T1000 (cell line): ENCODE data around the gene ITPKB.
"Not testable (repeated sequence)": the region's sequence is repeated elsewhere in the genome, so short reads cannot be mapped to it uniquely, and the experiment has no call there.

Experiments used
- DNase-seq: peaks from one replicate; lab custom pipeline; 2025; ENCODE audit warnings: mixed read lengths; lab: John Stamatoyannopoulos, UW

ITPKB gene

DNA sequence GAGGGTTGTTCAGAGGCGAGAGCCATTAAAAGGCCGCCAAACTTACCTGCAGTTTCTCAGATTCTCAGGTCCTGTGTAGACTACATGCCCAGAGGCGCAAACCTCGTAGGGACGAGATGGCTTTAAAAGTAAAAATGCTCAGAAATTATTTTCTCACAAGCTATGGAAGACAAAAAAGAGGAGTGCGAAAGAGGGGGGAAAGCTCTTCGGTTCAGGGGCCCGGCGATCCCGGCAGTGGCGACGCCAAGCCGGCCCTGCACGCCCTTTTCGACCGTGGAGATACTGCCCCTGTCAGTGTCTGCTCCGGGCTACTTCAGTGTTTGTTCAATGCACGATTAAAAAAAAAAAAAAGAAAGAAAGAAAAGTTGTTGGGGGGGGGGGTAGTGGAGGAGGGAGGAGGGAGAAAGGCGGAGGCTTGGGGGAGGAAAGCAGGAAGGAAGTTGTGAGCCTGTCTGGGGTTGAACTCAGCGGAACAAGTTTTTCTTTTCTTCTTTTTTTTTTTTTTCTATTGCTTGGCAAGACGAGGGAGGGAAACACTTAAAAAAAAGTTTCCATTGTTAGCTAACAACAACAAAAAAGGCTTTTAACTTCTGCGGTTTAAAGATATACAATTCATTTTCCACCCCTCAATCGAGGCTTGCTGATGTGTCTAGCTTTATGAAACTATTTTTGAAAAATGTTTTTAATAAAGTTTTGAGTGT, at the start of gene ITPKB:
TSS of gene ITPKB (minus strand) at position 288 of the 701 bp plus-strand sequence. CDS start 1,824 bp downstream, outside the sequence.
- no peak for DNase-seq

DNA sequence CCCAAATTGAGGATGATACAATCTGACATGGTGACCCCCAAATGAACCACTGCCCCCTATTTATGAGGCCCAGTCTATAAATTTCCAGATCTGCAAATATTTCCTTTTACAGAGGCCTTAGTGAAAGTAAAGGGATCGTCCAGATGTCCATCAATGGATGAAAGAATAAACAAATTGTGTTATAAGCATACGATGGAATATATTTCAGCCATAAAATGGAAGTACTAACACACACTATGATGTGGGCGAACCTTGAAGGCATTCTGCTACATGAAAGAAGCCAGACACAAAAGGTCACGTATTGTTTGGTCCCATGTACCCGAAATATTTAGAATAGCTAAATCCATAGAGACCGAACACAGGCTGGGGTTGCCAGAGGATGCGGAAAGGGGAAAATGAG, 48.6 kb upstream of the ITPKB start:
- no peak for DNase-seq

GRCh38 chr1:226787071-226787470, 48.0 kb upstream of the ITPKB start:
- no peak for DNase-seq

GRCh38 chr1:226786550-226786949, 47.5 kb upstream of the ITPKB start:
- DNase-seq, result no peak

- DNase-seq, result no peak
These were observed 46.7 kb upstream of the ITPKB start for GRCh38 chr1:226785805-226786204.

DNA sequence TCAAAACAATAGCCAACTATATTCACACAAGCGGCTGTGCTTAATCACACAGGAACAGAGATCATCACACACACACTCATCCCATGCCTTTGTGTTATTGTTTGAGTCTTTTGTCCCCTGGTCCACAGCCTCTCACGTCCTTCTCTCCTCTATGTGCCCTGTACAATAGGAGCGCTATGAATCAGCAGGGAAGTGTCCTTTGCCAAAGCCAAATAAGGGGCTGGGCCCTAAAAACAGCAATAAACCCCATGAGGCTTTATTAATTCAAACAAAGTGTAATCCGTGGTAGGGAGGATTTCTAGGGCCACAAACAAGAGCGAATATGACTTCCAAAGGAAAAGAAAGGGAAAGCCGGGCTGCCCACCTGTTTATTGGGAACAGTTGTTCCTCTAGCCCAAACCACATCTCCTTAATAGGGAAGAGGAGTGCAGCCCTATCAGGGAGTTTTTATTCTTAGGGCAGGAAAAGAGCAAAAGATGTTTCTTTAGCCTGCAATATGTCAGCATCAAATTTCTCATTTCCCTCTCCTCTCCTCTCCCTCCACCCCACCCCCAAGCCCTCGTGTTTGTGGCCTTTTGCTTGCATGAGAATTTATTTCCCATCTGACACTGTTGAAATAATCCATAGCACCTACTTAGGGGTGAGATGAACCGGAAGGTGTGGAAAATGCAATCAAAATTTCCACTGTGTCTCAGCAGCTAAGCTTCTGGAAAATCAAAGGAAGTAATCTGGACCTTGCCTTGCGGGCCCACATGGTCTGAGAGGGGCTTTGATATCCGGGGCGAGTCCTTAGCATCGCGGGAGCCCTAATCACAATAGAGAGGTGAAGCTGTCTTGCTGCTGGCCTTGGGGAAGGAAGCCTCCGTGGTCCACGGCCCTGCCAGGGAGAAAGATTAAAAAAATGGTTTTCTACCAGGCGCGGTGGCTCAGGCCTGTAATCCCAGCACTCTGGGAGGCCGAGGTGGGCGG, 45.3 kb upstream of the ITPKB start:
- DNase-seq, result no peak

DNA sequence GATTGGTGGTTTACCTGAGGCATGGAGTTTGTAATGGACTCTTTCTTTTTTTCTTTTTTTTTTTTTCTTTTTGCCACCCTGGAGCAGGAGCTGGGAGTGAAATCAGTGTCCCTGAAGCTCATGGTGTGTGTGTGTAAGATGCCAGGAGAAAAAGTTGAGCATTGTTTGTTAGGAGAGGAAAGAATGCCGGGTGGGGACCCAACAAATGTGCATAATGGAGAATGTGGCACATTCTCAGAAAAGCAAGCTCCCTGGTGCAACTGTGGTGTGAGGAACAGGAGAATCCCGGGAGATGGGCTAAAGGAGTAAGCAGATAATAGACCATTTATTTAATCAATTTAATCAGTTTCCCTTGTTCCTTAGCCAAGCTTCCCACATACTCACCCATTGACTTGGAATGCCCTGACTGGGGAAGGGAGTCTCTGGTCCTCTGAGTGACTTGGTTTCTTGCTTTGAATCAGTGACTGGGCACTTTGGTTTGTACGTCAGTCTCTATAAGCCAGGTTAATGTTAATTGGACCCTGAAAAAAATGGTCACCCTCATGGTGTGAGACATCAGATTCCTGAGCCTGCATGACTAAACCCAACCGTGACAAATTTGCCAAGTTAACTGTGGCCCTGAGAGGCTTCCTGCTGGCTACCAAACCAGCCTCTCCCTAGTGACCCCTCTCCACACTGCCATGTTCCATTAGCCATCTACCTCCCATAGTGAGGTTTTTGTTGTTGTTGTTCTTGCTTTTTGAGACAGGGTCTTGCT, 43.9 kb upstream of the ITPKB start:
- DNase-seq, result no peak

DNA sequence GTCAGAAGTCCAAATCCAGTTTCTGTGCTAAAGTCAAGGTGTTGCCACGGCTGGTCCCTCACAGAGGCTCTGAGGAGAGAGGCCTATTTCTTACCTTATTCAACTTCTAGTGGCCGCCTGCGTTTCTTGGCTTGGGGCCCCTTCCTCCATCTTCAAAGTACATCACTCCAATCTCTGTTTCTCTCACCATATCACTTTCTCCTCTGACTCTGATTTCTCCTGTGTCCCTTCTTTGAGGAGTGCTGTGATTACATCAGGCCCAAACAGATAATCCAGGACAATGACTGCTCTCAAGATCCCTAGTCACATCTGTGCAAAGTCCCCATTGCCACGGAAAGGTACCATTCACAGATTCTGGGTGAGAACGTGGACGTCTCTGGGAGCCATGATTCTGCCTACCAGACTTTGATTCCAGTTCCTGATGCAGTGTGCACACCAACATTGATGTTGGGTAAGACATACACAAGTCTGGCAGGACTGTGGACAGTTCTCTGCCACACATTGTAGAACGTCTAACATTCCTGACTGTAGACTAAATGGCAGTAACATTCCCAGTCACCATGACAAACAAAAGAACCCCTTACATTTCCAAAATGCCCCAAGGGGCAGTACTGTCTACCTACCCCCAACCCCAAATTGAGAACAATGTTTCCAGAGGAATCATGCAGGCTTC, 43.0 kb upstream of the ITPKB start:
- DNase-seq, result no peak

DNA sequence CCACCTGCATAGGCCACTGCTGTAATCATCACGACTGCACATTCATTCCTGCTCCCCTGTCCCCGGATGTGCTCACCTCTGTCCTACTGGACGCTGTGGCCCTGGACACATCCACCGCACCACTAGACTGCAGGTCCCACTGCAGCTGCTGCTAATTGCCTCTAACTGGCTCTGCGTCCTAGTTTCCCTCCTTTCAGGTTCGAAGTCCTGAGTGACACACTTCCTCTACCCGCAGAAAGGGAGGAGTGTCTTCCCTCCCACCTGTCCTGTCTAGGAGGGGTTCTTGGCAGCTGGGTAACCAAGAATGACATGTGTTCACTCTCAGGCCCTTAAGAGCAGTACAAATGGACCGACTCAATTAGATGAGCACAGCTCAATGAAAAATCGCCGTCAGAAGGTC, 40.5 kb upstream of the ITPKB start:
- no peak for DNase-seq

GRCh38 chr1:226778657-226779058, 39.6 kb upstream of the ITPKB start:
- DNase-seq, result peak; percentile 53

DNA sequence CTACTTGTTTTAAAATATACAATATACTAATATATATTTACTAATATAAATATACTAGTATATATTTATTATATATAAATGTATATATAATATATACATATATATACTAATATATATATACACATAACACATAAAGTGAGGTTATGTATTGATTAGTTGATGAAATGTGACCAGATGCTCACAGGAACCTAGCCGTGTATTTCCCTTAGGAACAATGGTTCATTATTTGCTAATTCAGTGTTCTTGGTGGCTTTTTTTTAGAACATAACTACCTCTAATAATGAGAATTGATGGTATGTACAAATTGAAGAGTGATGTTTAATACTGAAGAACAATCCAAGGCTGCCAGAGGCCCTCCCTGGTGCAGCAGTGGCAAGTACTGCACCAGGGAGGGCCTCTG, 37.9 kb upstream of the ITPKB start:
- DNase-seq, result no peak

DNA sequence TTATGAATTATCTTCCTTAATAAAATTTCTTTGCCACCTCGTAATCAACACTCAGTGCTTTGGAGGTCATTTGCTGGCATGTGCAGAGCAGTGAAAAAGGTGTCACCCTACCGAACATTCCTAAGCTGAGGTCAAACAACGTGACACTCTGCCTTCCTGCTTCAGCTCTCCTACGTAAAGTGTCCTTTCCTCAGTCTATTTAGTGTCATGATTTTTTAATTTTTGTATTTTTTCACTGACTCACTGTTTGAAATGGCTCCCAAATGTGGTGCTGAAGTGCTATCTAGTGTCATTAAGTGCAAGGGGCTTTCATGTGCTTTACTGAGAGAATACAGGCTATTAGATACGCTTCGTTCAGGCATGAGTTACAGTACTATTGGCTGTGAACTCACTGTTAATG, 37.0 kb upstream of the ITPKB start:
- DNase-seq, result no peak

DNA sequence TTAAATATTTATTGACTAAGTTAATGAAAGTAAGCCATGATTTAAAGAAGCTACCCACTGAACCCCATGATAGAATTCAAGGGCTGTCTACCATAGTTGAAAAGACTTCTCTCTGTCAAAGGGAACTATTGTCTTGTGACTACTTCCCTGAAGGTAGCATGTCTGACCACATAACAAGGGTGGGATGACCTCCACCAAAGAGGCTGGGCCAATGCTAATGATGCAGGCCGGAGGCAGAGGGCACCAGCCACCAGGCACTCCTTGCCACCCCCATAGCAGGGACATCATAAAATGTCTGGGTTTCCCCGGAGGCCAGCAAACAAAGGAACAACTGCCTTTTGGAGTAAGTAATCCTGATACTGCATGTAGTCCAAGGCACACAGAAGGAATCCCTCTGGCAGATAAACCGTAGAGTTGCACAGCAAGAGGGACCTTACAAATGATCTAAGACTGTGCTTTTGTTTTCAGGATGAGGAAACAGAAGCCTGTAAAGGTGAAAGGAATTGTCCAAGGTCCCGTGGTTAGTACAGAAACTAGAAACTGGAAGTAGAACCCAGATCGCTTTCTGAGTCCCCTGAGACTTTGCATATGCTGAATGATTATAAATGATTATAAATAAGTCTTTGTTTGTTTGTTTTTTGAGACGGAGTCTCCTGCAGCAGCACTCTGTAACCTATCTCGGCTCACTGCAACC, 33.5 kb upstream of the ITPKB start:
- DNase-seq, result no peak

DNA sequence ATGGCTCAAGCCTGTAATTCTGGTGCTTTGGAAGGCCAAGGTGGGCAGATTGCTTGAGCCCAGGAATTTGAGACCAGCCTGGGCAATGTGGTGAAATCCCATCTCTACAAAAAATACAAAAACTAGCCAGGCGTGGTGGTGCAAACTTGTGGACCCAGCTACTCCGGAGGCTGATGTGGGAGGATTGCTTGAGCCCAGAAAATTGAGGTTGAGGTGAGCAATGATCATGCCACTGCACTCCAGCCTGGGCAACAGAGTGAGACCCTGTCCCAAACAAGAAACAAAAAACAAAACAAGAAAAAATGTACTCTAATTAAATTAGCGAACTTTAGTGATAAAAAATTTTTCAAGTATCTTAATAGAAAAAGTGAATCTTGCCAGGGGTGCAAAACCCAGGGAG, 28.1 kb upstream of the ITPKB start:
- not testable (repeated sequence) for DNase-seq

DNA sequence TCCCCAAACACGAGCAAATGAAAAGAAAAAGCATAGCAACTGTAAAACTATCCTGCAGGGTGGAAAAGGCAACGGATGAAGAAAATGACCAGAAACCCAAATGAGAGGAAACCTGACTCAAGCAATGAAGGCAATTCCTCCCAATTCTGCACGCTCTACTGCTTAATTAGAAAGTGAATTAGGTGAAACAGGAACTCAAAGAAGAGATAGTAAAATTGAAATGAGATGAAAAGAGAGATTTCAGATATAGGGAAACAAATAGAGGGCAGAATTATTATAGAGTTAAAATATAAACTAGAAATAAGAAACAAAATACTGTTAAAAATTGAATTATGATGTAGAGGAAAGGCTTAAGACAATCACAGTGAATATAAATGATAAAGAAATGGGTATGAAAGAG, 27.5 kb upstream of the ITPKB start:
- no peak for DNase-seq

DNA sequence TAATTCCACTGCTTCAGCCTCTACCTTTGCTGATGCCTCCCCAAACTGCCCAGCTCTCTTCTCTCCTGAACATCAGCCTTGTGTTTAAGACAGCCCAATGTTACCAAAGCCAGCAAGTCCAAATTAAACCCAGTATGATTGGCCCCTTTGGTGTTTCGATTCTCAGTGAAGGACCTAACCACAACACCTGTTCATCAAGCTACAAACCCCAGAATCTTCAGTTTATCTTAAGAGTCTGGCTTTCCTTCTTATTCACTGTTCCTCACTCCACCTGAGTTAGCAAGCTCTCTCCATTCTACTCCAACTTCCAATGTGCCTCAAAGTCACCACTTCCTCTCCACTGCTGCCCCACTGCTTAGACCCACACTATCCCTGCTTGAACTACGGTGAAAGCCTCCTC, 25.5 kb upstream of the ITPKB start:
- no peak for DNase-seq

GRCh38 chr1:226763905-226764264, 24.8 kb upstream of the ITPKB start:
- no peak for DNase-seq

GRCh38 chr1:226762988-226763904, 24.2 kb upstream of the ITPKB start:
- DNase-seq, result no peak

- no peak for DNase-seq
These were observed 23.0 kb upstream of the ITPKB start for GRCh38 chr1:226762055-226762454.

DNA sequence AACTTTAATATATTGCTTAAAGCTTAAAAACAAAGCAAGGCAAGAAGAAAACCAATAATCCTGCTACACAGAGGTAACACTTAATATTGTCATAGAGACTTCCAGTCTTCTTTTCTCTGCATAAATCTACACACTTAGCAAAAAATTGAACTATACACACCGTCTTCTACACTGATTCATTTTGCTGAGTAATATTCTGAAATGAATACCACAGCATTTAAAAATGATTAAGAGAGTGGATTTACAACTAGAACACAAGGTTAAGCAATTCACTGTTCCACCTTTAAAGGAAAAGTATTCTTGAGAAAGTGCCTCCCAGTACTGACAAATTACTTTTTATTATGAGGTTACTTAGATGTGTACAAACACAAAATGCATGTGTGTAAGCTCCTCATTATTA, 22.2 kb upstream of the ITPKB start:
- DNase-seq, result no peak
